Kidney (tissue), 14 donors: ENCODE data around the gene PRUNE2. TPM values are rescaled to one million over a fixed set of nuclear protein-coding genes. Genes with fewer than 3 reads are reported as not detected.
A peak's percentile ranks its signal among the peaks of the same experiment; 100 is the strongest.

Experiments
- DNase-seq, 5 donors: peaks; one replicate each; pipeline ENCODE4 v3.0.0-alpha.2; 2013 to 2020
- FAIRE-seq: peaks from 2 replicates; lab custom pipeline; 2012; peaks lifted over from hg19 to GRCh38; lab: Jason Lieb, UNC
- H3K27ac ChIP-seq, 2 donors: one replicate each; pipeline ENCODE4 v1.7.0; 2013; ENCODE audit warnings: low read depth in 2 of 2, low read length in 2 of 2, inconsistent platforms in 1 of 2
- H3K27me3 ChIP-seq: one replicate; pipeline ENCODE4 v1.7.1; 2013; ENCODE audit warnings: low read length, inconsistent platforms; ENCODE audit not compliant: control insufficient read depth, insufficient read depth
- H3K36me3 ChIP-seq, 3 donors: one replicate each; pipeline versions ENCODE4 v1.7.0 to v1.7.1; 2013; ENCODE audit warnings: low read length in 3 of 3, control low read depth in 1 of 3, inconsistent platforms in 1 of 3; ENCODE audit not compliant: insufficient read depth in 3 of 3, control insufficient read depth in 2 of 3
- H3K4me1 ChIP-seq, 3 donors: one replicate each; pipeline versions ENCODE4 v1.7.0 to v1.7.1; 2013; ENCODE audit warnings: low read length in 3 of 3, inconsistent platforms in 1 of 3, low read depth in 1 of 3; ENCODE audit not compliant: control insufficient read depth in 2 of 3, insufficient read depth in 2 of 3
- H3K4me3 ChIP-seq, 3 donors: one replicate each; pipeline versions ENCODE4 v1.7.0 to v1.8.1; 2013; ENCODE audit warnings: low read length in 3 of 3, control low read depth in 1 of 3, inconsistent platforms in 1 of 3
- H3K9ac ChIP-seq, 3 donors: one replicate each; pipeline versions ENCODE4 v1.7.0 to v1.7.1; 2013; ENCODE audit warnings: low read length in 3 of 3, control low read depth in 1 of 3, inconsistent platforms in 1 of 3
- H3K9me3 ChIP-seq, 3 donors: one replicate each; pipeline versions ENCODE4 v1.7.0 to v1.7.1; 2013; ENCODE audit warnings: low read length in 3 of 3, control low read depth in 1 of 3, inconsistent platforms in 1 of 3; ENCODE audit not compliant: control insufficient read depth in 2 of 3, insufficient read depth in 1 of 3
- intact Hi-C: fragments of 100-400 bp; cut with DNase I; formaldehyde crosslinking; loops from one replicate; pipeline ENCODE4 v1.11.1; 2022
- polyA plus RNA-seq: library from polyadenylated mRNA; stranded (reverse); fragments of 350-450 nt; fragmentation: Illumina TruSeq; extraction: RNeasy Lipid Tissue Mini Kit (QIAGEN cat#74804); gene quantifications from one replicate; pipeline ENCODE4 v1.2.3, GENCODE V29; 2014; ENCODE audit warnings: low read depth, low replicate concordance; ENCODE audit not compliant: insufficient read depth
- total RNA-seq: library from RNA; stranded (reverse); fragmentation: NEBNext Ultra II Directional; extraction: Animal tissue kit (Norgen Biotek cat#: 25700); gene quantifications from one replicate; pipeline ENCODE4 v1.2.1, GENCODE V29; 2021
- TF ChIP-seq, protein P1 (sequence below): IDR thresholded peaks from 3 replicates; pipeline ENCODE4 v1.5.1; 2012; ENCODE audit warnings: mild to moderate bottlenecking, moderate library complexity, borderline replicate concordance; ENCODE audit not compliant: insufficient read depth; ENCODE audit errors: extremely low read depth
- donor health status: control.
- donor health status: control.
- donor health status: control.
- donor health status: control.
- donor health status: control.
- donor health status: DM: yes; HTN: yes; CAD: no.
- donor health status: Normal renal cell carcinoma (clear cell type).

The PRUNE2 gene
- total and polyA plus RNA-seq, 2 donors from 2014 or later = 12.6 to 65.1 TPM

DNA sequence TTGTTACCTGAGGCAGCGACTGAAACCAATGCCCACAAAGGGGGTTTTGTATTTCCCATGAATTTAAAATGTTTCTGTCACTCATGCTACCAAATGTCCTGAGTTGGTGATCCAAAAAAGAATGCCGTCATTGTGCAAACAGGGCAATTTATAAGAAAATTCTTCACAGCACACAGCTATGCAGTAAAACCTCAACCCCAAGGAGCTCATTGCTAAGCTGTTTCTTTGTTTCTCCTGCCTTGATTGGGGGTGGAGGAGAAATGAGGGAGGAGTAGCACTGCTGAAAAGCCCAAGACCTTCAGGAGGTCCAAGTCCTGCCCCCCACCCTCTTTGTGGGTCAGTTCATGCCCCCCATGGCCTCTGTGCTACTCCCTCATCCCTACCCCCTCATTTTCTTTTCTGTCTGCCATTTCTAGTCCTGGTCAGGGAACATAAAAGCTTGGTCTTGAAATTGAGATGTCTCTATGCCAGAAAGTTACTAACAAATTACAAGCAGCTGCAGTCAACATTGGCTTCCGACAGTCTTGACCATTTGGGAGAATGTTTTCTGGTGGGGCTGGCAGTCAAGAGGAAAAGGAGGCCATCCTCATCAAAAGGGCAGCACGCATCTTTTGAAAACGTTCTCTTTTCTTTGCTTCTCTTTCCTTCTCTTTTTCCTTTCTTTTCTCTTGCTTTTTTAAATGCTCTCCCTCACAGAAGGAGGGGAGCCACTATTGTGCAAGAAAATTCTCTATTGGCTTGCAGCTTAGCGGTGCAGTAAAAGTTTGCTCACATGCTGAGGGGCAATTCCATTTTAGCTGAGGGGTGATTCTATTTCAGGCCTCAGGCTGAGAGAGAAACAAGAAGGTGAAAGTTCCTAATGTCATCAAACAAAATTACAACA lies 313.6 kb downstream of the PRUNE2 start:
- Histone ChIP-seq H3K9ac (no peak overlapping the region), H3K9me3 (no peaks in the 10 kb centered on the region), H3K27me3 (no peaks in the 10 kb centered on the region), H3K27ac (no peak overlapping the region), H3K4me1 (no peaks in the 10 kb centered on the region), H3K36me3 (no peaks in the 10 kb centered on the region), H3K4me3 (no peak overlapping the region)
- TF ChIP-seq, protein P1, sequence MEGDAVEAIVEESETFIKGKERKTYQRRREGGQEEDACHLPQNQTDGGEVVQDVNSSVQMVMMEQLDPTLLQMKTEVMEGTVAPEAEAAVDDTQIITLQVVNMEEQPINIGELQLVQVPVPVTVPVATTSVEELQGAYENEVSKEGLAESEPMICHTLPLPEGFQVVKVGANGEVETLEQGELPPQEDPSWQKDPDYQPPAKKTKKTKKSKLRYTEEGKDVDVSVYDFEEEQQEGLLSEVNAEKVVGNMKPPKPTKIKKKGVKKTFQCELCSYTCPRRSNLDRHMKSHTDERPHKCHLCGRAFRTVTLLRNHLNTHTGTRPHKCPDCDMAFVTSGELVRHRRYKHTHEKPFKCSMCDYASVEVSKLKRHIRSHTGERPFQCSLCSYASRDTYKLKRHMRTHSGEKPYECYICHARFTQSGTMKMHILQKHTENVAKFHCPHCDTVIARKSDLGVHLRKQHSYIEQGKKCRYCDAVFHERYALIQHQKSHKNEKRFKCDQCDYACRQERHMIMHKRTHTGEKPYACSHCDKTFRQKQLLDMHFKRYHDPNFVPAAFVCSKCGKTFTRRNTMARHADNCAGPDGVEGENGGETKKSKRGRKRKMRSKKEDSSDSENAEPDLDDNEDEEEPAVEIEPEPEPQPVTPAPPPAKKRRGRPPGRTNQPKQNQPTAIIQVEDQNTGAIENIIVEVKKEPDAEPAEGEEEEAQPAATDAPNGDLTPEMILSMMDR = no peak
- intact Hi-C loops = no loop called here
- DNase-seq = peak in 2 of 5 donors; percentile 28 to 50
- FAIRE-seq = no peak

DNA sequence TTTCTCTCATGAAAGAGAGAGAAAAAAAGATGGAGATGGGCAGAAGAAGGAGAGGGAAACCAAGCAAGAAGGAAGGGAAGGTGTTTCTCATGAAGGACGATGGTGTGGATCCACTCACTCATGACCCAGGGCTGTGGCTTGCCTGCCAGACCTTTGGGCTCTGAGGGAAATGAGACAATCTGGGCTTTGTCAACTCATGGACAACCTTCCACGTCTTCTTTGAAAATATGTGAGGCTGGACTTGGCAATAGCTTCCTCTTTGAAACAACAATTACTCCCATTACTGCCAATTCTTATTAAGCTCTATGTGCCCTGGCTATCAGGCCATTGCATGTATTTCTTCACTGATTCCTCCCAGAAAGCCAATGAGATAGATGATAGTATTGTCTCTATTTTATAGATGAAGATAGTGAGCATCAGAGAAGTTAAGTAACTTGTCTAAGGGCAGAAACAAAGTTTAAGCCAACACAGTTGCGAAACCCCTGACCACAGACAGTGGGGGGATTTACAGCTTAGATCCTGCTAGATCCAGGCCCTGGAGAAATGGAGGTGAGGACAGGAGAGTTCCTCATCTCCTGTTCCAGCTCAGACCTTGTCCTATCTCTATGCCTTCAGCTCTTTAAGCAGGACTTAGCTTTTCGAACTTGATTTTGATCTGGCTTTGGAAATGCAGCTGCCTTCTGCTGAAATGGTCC lies 314.5 kb downstream of the PRUNE2 start:
- no peaks in the 10 kb centered on the region for H3K36me3 ChIP-seq
- no peak overlapping the region for H3K9ac ChIP-seq
- no peak overlapping the region for H3K27ac ChIP-seq
- intact Hi-C loops = no loop called here
- no peaks in the 10 kb centered on the region for H3K27me3 ChIP-seq
- TF ChIP-seq, protein P1 = no peak
- H3K9me3 ChIP-seq = no peaks in the 10 kb centered on the region
- no peaks in the 10 kb centered on the region for H3K4me1 ChIP-seq
- no peak for DNase-seq
- H3K4me3 ChIP-seq = no peak overlapping the region
- no peak for FAIRE-seq

DNA sequence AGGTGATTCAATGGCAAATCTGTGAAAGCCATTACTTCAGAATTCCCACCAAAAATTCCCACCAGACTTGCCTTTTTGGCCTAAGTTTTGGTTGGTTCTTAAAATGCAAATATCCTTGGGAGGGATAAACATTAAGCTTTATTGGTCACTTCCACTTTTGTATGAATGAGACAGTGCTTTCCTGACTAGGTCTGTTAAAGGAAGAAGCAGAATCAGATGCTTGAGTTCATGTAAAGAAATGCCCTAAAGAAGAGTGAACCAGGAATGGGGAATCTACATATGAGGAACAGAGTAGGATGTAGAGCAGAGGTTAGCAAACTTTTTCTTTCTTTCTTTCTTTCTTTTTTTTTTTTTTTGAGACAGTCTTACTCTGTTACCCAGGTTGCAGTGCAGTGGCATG lies 317.6 kb downstream of the PRUNE2 start:
- Histone ChIP-seq H3K27ac (no peak overlapping the region), H3K4me1 (no peaks in the 10 kb centered on the region)
- FAIRE-seq = no peak

More for the DNA sequence above, 317.6 kb downstream of the PRUNE2 start:
- Histone ChIP-seq H3K36me3 (no peaks in the 10 kb centered on the region), H3K9ac (no peak overlapping the region), H3K9me3 (no peaks in the 10 kb centered on the region), H3K4me3 (no peak overlapping the region), H3K27me3 (no peaks in the 10 kb centered on the region)
- TF ChIP-seq, protein P1 = no peak
- DNase-seq = no peak
- intact Hi-C loops = no loop called here
